Ectodermal cell (in vitro differentiated cells): ENCODE measurements around the gene ADAMTS3.

Source experiments
- H3K27ac ChIP-seq: 2 replicates; pipeline ENCODE4 v1.7.0; 2013; ENCODE audit warnings: mild to moderate bottlenecking, low read depth, low read length; ENCODE audit not compliant: insufficient read depth, poor library complexity, severe bottlenecking
- H3K27me3 ChIP-seq: 2 replicates; pipeline ENCODE4 v1.7.0; 2013; ENCODE audit warnings: mild to moderate bottlenecking, low read length; ENCODE audit not compliant: insufficient read depth, control insufficient read depth, poor library complexity, severe bottlenecking
- H3K36me3 ChIP-seq: one replicate; pipeline ENCODE4 v1.7.0; 2013; ENCODE audit warnings: low read length; ENCODE audit not compliant: control insufficient read depth, insufficient read depth
- H3K4me1 ChIP-seq: one replicate; pipeline ENCODE4 v1.7.0; 2013; ENCODE audit warnings: low read length; ENCODE audit not compliant: control insufficient read depth, insufficient read depth
- H3K4me3 ChIP-seq: 2 replicates; pipeline ENCODE4 v1.7.0; 2013; ENCODE audit warnings: low read depth, low read length, control low read depth; ENCODE audit not compliant: insufficient read depth
- H3K9me3 ChIP-seq: 2 replicates; pipeline ENCODE4 v1.7.0; 2013; ENCODE audit warnings: mild to moderate bottlenecking, low read length, moderate library complexity; ENCODE audit not compliant: control insufficient read depth
- WGBS, 2 experiments: methylation state at CpG; one replicate each; pipeline ENCODE4 v1.1.7; 2013; ENCODE audit warnings: missing lambda C conversion rate in 2 of 2; 5-methylcytosine and 5-hydroxymethylcytosine counted together

Gene ADAMTS3

DNA sequence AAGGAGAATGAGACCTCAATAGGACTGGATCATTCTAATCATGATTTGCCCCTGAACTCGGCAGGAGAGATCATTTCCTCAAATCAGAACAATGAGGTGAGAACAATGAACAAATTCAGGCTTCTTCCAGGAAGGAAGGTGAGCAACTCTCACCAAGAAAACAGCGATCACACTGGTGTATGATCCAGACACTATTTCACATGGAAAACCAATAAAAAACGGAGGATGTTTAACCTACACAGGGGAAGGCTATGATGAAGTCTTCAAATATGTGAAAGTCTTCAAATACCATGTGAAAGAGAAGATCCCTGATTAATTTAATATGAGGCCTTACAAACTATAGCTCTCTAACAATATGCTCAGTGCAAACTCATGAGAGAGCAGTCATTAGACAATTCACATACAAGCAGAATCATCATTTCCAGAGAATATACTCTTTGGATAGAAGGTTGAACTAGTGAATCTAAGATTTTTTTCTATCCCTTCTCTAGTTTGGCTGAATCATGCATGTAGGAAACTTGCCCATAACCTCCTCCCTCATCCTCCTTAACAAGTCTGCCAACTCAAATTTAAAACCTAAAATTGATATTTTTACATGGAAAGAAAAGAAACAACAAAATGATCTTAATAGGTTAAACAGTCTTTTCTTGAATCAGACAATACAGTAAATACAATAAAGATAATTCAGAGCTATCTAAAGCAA, 122.5 kb downstream of the ADAMTS3 start:
- Histone ChIP-seq H3K36me3 (no peaks in the 10 kb centered on the region), H3K9me3 (no peaks in the 10 kb centered on the region), H3K4me3 (no peak overlapping the region), H3K4me1 (no peaks in the 10 kb centered on the region), H3K27ac (no peak overlapping the region), H3K27me3 (no peaks in the 10 kb centered on the region)
- 89 to 92% methylated on average over 2 to 3 of the region's 3 CpGs for WGBS, 2 experiments

DNA sequence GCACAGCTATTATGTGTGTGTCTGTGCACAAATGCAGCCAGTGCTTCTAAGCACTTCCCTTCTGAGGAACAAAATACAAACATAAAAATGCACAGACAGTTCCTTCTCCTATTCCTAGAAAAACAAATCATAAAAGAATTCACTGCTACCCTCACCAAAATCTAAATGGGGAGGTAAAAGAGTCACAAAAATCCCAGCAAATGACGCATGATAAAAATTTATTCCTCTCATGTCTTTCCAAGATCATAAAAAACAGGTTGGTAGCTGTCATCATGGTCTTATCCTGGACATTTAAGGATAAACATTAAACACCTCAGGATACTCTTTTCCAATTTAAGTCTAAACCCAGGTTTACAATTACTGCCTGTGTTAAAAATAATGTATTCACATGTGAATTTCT, 124.9 kb downstream of the ADAMTS3 start:
- Histone ChIP-seq H3K9me3 (no peaks in the 10 kb centered on the region), H3K4me1 (no peaks in the 10 kb centered on the region), H3K36me3 (no peaks in the 10 kb centered on the region), H3K27ac (no peak overlapping the region), H3K27me3 (no peaks in the 10 kb centered on the region), H3K4me3 (no peak overlapping the region)
- 92 to 93% methylated on average over 1 of the region's 1 CpG for WGBS, 2 experiments

DNA sequence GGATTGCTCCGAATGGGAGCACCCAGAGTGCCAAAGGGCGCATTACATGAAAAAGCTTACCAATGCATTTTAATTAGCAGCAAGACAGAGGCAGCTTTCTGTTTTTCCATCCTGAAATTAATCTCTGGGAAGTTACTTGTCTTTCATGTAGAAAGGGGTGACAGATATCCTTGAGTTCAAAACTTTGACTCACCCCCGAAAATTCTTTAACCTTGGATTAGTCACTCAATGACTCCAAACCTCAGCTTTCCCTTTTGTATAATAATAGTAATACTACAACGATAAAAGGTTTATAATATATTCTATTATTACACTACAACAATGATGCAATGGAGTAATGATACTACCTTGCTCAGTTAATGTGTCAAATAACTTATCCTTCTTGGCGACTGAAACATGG, 126.3 kb downstream of the ADAMTS3 start:
- H3K4me3 ChIP-seq, result no peak overlapping the region
- H3K9me3 ChIP-seq, result no peaks in the 10 kb centered on the region
- H3K36me3 ChIP-seq, result no peaks in the 10 kb centered on the region
- 92 to 95% methylated on average over 4 of the region's 5 CpGs for WGBS, 2 experiments
- H3K27ac ChIP-seq, result no peak overlapping the region
- no peaks in the 10 kb centered on the region for H3K27me3 ChIP-seq
- H3K4me1 ChIP-seq, result no peaks in the 10 kb centered on the region

DNA sequence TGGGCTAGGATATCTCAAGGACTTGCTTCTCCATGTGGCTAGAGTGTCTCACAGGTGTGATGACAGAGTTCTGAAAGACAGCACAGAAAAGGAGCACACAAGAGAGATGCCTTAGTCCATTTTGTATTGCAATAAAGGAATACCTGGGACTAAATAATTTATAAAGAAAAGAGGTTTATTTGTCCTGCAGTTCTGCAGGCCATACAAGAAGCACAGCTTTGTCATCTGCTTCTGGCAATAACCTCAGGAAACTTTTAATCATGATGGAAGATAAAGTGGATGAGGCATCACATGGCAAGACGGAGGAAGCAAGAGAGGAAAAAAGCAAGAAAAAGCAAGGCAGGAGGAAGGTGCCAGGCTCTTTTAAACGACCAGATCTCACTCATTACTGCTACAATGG, 126.9 kb downstream of the ADAMTS3 start:
- WGBS, 2 experiments, result 83 to 86% methylated on average over 2 of the region's 2 CpGs
- Histone ChIP-seq H3K36me3 (no peaks in the 10 kb centered on the region), H3K4me1 (no peaks in the 10 kb centered on the region), H3K4me3 (no peak overlapping the region), H3K9me3 (no peaks in the 10 kb centered on the region), H3K27me3 (no peaks in the 10 kb centered on the region), H3K27ac (no peak overlapping the region)

DNA sequence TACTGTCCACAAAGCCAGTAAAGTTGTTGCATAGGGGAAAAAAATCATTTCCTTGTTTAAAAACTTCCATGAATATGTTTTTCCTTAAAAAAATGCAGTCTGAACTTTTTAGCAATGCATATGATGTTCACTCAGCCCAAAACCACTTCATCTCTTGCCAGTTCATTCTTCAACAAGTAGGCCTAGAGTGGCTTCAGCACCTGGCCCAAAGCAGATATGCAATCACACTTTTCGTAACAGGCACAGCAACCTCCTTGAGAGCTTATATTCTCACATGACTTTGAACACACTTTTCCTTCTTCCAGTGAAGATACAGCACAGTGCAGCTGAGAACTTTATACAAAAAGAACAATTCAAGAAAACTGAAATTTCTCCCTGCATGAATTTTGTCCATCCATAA, 128.6 kb downstream of the ADAMTS3 start:
- Histone ChIP-seq H3K9me3 (no peaks in the 10 kb centered on the region), H3K4me3 (no peak overlapping the region), H3K36me3 (no peaks in the 10 kb centered on the region), H3K4me1 (no peaks in the 10 kb centered on the region), H3K27me3 (no peaks in the 10 kb centered on the region), H3K27ac (no peak overlapping the region)
- WGBS, 2 experiments, result 98 to 100% methylated on average over 1 of the region's 1 CpG

DNA sequence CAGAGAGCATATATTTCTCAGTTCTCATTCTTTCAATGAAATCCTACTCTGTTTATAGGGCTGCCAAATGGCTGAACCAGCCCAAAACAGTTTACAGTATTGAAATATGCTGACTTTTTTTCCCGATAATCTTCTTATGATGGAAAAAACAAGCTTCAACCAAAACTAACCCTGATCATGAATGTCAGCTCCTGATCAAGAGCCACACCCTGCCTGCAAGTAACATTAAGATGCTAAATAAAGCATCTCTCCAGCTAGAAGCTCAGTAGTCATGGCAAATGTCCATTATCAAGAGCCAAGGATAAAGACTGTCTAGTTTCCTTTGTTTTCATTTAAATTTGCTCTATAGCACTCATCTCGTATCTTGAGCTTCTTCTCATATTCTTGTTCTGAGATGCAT, 136.0 kb downstream of the ADAMTS3 start:
- H3K4me1 ChIP-seq, result no peaks in the 10 kb centered on the region
- no peaks in the 10 kb centered on the region for H3K9me3 ChIP-seq
- H3K27ac ChIP-seq, result no peak overlapping the region
- no peaks in the 10 kb centered on the region for H3K36me3 ChIP-seq
- 86 to 100% methylated on average over 1 to 2 of the region's 2 CpGs for WGBS, 2 experiments
- no peak overlapping the region for H3K4me3 ChIP-seq
- H3K27me3 ChIP-seq, result no peaks in the 10 kb centered on the region

DNA sequence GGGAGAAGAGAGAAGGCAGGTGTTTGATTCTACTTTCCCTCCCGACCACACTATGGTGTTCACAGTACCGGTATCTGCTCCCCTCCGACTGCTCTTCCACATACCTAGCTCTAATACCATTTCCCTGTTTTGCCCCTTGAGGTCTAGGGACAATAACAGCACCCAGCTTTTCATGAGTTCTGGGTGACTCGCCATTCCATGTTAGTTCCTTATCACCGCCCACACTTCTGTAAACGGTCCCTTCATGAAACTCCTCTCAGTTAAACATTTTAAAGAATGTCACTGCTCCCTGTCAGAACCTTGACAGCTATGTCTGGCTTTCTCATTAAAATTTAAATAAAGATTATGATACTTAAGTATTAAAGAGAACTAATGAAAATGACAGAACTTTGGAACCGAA, 136.7 kb downstream of the ADAMTS3 start:
- no peaks in the 10 kb centered on the region for H3K27me3 ChIP-seq
- no peak overlapping the region for H3K4me3 ChIP-seq
- WGBS, 2 experiments, result 89 to 90% methylated on average over 7 of the region's 7 CpGs
- H3K9me3 ChIP-seq, result no peaks in the 10 kb centered on the region
- no peak overlapping the region for H3K27ac ChIP-seq
- no peaks in the 10 kb centered on the region for H3K4me1 ChIP-seq
- H3K36me3 ChIP-seq, result no peaks in the 10 kb centered on the region

DNA sequence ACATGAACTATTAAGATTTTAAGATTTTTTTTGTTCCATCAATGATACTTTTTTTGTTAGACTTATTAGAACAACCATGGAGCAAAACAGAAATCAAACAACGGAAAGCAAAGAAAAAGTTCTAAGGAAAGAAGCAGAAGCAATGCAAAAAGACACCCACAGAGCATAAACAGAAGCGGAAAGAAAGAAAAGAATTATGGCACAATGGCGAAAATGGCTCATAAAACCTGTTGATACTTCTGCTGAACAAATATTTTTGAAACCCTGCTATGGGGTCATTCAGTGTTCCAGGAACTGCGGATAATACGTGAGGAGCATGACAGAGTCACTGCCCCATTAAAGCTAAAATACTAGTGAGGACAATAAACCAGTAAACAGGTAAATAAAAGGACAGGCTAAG, 138.0 kb downstream of the ADAMTS3 start:
- H3K36me3 ChIP-seq, result no peaks in the 10 kb centered on the region
- H3K9me3 ChIP-seq, result no peaks in the 10 kb centered on the region
- H3K4me3 ChIP-seq, result no peak overlapping the region
- WGBS, 2 experiments, result 93 to 95% methylated on average over 5 of the region's 5 CpGs
- no peaks in the 10 kb centered on the region for H3K4me1 ChIP-seq
- no peaks in the 10 kb centered on the region for H3K27me3 ChIP-seq
- H3K27ac ChIP-seq, result no peak overlapping the region

DNA sequence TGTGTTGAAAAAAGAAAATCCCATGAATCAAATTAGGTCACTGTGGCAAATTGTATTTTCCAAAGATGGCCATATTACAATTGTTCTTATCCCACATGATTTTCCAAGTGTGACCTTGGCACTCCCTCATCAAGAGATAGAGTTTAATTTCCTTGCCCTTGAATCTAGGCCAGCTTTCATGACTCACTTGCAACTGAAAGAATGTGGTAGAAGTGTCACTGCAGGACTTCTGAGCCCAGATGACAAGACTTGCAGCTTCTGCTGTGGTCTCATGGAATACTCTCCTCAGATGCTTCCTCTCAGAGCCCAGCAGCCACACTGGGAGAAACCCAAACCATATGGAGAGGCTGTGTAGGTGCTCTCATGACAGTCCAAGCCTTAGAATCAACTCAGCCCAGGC, 139.0 kb downstream of the ADAMTS3 start:
- Histone ChIP-seq H3K36me3 (no peaks in the 10 kb centered on the region), H3K9me3 (no peaks in the 10 kb centered on the region), H3K4me3 (no peak overlapping the region), H3K4me1 (no peaks in the 10 kb centered on the region), H3K27ac (no peak overlapping the region), H3K27me3 (no peaks in the 10 kb centered on the region)

DNA sequence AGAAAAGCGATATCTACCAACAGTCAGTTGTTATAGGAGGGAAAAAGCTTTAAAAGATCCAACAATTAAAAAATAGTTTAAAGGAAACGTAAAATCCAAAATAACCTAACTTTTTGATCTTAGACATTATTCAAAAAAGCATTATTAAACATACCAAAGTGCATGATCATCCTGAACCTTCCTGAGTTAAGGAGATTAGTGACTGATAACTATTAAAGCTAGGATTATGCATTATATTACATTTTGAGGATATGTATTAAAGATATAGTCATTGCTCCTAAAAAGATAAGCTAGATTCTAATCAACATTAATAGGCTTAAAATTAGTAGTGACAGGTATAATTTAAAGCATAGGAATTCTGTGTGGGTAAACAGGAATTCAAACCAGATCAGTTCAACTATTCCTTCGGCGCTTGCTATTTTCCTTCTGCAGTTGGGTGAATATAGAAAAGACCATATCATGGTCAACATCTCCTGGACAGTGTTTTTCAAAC, 139.6 kb downstream of the ADAMTS3 start:
- H3K27me3 ChIP-seq, result no peaks in the 10 kb centered on the region
- no peak overlapping the region for H3K27ac ChIP-seq
- no peaks in the 10 kb centered on the region for H3K9me3 ChIP-seq
- WGBS, 2 experiments, result 98 to 100% methylated on average over 2 of the region's 4 CpGs
- H3K36me3 ChIP-seq, result no peaks in the 10 kb centered on the region
- no peak overlapping the region for H3K4me3 ChIP-seq
- H3K4me1 ChIP-seq, result no peaks in the 10 kb centered on the region

DNA sequence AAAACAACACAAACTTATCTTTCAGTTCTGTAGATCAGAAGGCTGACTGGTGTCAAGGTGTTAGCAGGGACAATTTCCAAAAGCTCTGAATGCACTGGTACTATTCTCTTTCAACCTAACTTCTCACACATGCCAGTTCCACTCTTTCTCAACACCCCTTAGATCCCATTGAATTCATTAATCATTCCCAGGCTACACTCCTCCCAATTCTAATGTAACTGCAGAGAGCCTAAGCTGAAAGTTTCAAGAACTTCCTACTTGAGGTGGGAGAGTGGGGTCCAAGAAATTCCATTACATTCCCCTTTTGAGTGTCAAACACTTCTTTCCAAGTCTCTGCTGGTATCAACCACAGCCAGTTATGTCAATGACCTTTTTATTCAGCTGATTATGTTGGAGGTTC, 142.0 kb downstream of the ADAMTS3 start:
- Histone ChIP-seq H3K4me1 (no peaks in the 10 kb centered on the region), H3K4me3 (no peak overlapping the region), H3K9me3 (no peaks in the 10 kb centered on the region), H3K27ac (no peak overlapping the region), H3K27me3 (no peaks in the 10 kb centered on the region), H3K36me3 (no peaks in the 10 kb centered on the region)
